Endothelial cell of hepatic sinusoid (primary cell): ENCODE results near the gene VASN.
"Not testable (repeated sequence)": the region's sequence is repeated elsewhere in the genome, so short reads cannot be mapped to it uniquely, and the experiment has no call there.

Experiments
- in situ Hi-C: cut with HindIII; loops from 2 replicates; pipeline ENCODE4 v1.10.0; 2017; ENCODE audit warnings: low sequenced_read_pairs

VASN gene

GRCh38 chr16:4393850-4394249 is 22.2 kb downstream of the VASN start:
- in situ Hi-C loops, result not testable (repeated sequence)

- in situ Hi-C loops, result no loop called here
Observed at GRCh38 chr16:4395055-4395726, 23.5 kb downstream of the VASN start.

GRCh38 chr16:4399001-4399730 is 27.5 kb downstream of the VASN start:
- in situ Hi-C loops, result no loop called here

GRCh38 chr16:4401094-4401501 is 29.4 kb downstream of the VASN start:
- in situ Hi-C loops, result no loop called here

GRCh38 chr16:4401510-4401909 is 29.9 kb downstream of the VASN start:
- in situ Hi-C loops, result no loop called here

GRCh38 chr16:4402439-4403132 is 30.9 kb downstream of the VASN start:
- in situ Hi-C loops, result no loop called here

GRCh38 chr16:4403133-4403949 is 31.7 kb downstream of the VASN start:
- in situ Hi-C loops, result no loop called here

GRCh38 chr16:4404247-4404966 is 32.8 kb downstream of the VASN start:
- in situ Hi-C loops, result no loop called here

- in situ Hi-C loops, result no loop called here
Observed at GRCh38 chr16:4404967-4405696, 33.5 kb downstream of the VASN start.

GRCh38 chr16:4407543-4408322 is 36.1 kb downstream of the VASN start:
- in situ Hi-C loops, result no loop called here

- in situ Hi-C loops, result no loop called here
Observed at GRCh38 chr16:4408323-4408690, 36.7 kb downstream of the VASN start.

GRCh38 chr16:4409081-4409932 is 37.7 kb downstream of the VASN start:
- in situ Hi-C loops, result no loop called here

- in situ Hi-C loops, result no loop called here
Observed at GRCh38 chr16:4410335-4411075, 38.9 kb downstream of the VASN start.

- in situ Hi-C loops, result no loop called here
Observed at GRCh38 chr16:4411684-4412083, 40.0 kb downstream of the VASN start.

GRCh38 chr16:4412159-4412558 is 40.5 kb downstream of the VASN start:
- in situ Hi-C loops, result no loop called here

GRCh38 chr16:4412854-4413253 is 41.2 kb downstream of the VASN start:
- in situ Hi-C loops, result no loop called here

- in situ Hi-C loops, result no loop called here
Observed at GRCh38 chr16:4414187-4414917, 42.7 kb downstream of the VASN start.
